ENCODE results near the gene OTUB2. TPM values are rescaled to one million over a fixed set of nuclear protein-coding genes. Genes with fewer than 3 reads are reported as not detected.

OTUB2 gene
- total RNA-seq, 1 experiment from 2014 or later: 1.2 TPM

GRCh38 chr14:94029671-94030203 lies 3.6 kb downstream of the OTUB2 start:
- no peaks in the 10 kb centered on the region for H3K27me3 Mint-ChIP-seq (ENCODE audit: insufficient read depth, unreplicated experiment)
- peaks cover 3% of the 10 kb centered on the region; the same call in 1 of the 2 replicates for H3K4me1 ChIP-seq
- no peaks in the 10 kb centered on the region for H3K36me3 ChIP-seq (ENCODE audit: control insufficient read depth, insufficient read depth, low read length)
- no peaks in the 10 kb centered on the region for H3K9me3 Mint-ChIP-seq (ENCODE audit: unreplicated experiment)
- H3K9me3 ChIP-seq: no peaks in the 10 kb centered on the region
- no peak overlapping the region for H3K4me3 Mint-ChIP-seq (ENCODE audit: unreplicated experiment)
- H3K27me3 ChIP-seq (replicated peaks; ENCODE audit: control insufficient read depth, insufficient read depth, low read length): no peaks in the 10 kb centered on the region
- no peak for TF ChIP-seq CTCF (IDR thresholded peaks at IDR 0.05; ENCODE audit: insufficient read depth in 1 of 2, low read depth in 1 of 2, low read length in 1 of 2, severe bottlenecking in 1 of 2, unreplicated experiment in 1 of 2)
- H3K36me3 Mint-ChIP-seq (ENCODE audit: insufficient read depth, unreplicated experiment): no peaks in the 10 kb centered on the region
- no peak overlapping the region for H3K4me3 ChIP-seq (ENCODE audit: low read depth, low read length)
- H3K27ac Mint-ChIP-seq (ENCODE audit: unreplicated experiment): no peak overlapping the region
- no TSS peak for BruUV-seq (replicated peaks)
- intact Hi-C loops (cut with micrococcal nuclease; ENCODE audit: unreplicated experiment): loop anchor here (10.0 kb wide), 1 partner anchor 275 kb away; no protein-coding TSS in a partner anchor
- CTCF ChIA-PET: no interaction called here
- H3K4me1 Mint-ChIP-seq (ENCODE audit: low read depth, unreplicated experiment): no peaks in the 10 kb centered on the region
- POLR2A ChIA-PET: no interaction called here
- DNase-seq: no peak

- Mint-ChIP-seq H3K36me3 (ENCODE audit: insufficient read depth, unreplicated experiment) (no peaks in the 10 kb centered on the region), H3K9me3 (ENCODE audit: unreplicated experiment) (no peaks in the 10 kb centered on the region), H3K27ac (ENCODE audit: unreplicated experiment) (no peak overlapping the region), H3K4me3 (ENCODE audit: unreplicated experiment) (no peak overlapping the region), H3K4me1 (ENCODE audit: low read depth, unreplicated experiment) (no peaks in the 10 kb centered on the region), H3K27me3 (ENCODE audit: insufficient read depth, unreplicated experiment) (no peaks in the 10 kb centered on the region)
- ChIA-PET CTCF (no interaction called here), POLR2A (no interaction called here)
- Histone ChIP-seq H3K9me3 (no peaks in the 10 kb centered on the region), H3K4me1 (peaks cover 3% of the 10 kb centered on the region; the same call in 1 of the 2 replicates), H3K27me3 (replicated peaks; ENCODE audit: control insufficient read depth, insufficient read depth, low read length) (no peaks in the 10 kb centered on the region), H3K36me3 (ENCODE audit: control insufficient read depth, insufficient read depth, low read length) (no peaks in the 10 kb centered on the region), H3K4me3 (ENCODE audit: low read depth, low read length) (no peak overlapping the region)
- no TSS peak for BruUV-seq (replicated peaks)
- intact Hi-C loops (cut with micrococcal nuclease; ENCODE audit: unreplicated experiment): loop anchor here (10.0 kb wide), 1 partner anchor 274 kb away; no protein-coding TSS in a partner anchor
- no peak for TF ChIP-seq CTCF (IDR thresholded peaks at IDR 0.05; ENCODE audit: insufficient read depth in 1 of 2, low read depth in 1 of 2, low read length in 1 of 2, severe bottlenecking in 1 of 2, unreplicated experiment in 1 of 2)
- DNase-seq: no peak
Measured at GRCh38 chr14:94030571-94030970, 4.4 kb downstream of the OTUB2 start.

- ChIA-PET POLR2A (no interaction called here), CTCF (no interaction called here)
- Histone ChIP-seq H3K4me1 (peaks cover 3% of the 10 kb centered on the region; the same call in 1 of the 2 replicates), H3K36me3 (ENCODE audit: control insufficient read depth, insufficient read depth, low read length) (no peaks in the 10 kb centered on the region), H3K27me3 (replicated peaks; ENCODE audit: control insufficient read depth, insufficient read depth, low read length) (no peaks in the 10 kb centered on the region), H3K4me3 (ENCODE audit: low read depth, low read length) (no peak overlapping the region), H3K9me3 (no peaks in the 10 kb centered on the region)
- Mint-ChIP-seq H3K36me3 (ENCODE audit: insufficient read depth, unreplicated experiment) (no peaks in the 10 kb centered on the region), H3K27me3 (ENCODE audit: insufficient read depth, unreplicated experiment) (no peaks in the 10 kb centered on the region), H3K27ac (ENCODE audit: unreplicated experiment) (no peak overlapping the region), H3K9me3 (ENCODE audit: unreplicated experiment) (no peaks in the 10 kb centered on the region), H3K4me3 (ENCODE audit: unreplicated experiment) (no peak overlapping the region), H3K4me1 (ENCODE audit: low read depth, unreplicated experiment) (no peaks in the 10 kb centered on the region)
- intact Hi-C loops (cut with micrococcal nuclease; ENCODE audit: unreplicated experiment): loop anchor here (10.0 kb wide), 1 partner anchor 273 kb away; no protein-coding TSS in a partner anchor
- TF ChIP-seq CTCF (IDR thresholded peaks at IDR 0.05; ENCODE audit: insufficient read depth in 1 of 2, low read depth in 1 of 2, low read length in 1 of 2, severe bottlenecking in 1 of 2, unreplicated experiment in 1 of 2): no peak
- BruUV-seq (replicated peaks): no TSS peak
- no peak for DNase-seq
Measured at GRCh38 chr14:94031161-94031882, 5.2 kb downstream of the OTUB2 start.
